ENCODE measurements around the gene MARVELD2. TPM values are rescaled to one million over a fixed set of nuclear protein-coding genes. Genes with fewer than 3 reads are reported as not detected.
"Not testable (repeated sequence)": the region's sequence is repeated elsewhere in the genome, so short reads cannot be mapped to it uniquely, and the experiment has no call there.

MARVELD2 gene
- total RNA-seq, 1 donor from 2014 or later = 0.52 TPM

DNA sequence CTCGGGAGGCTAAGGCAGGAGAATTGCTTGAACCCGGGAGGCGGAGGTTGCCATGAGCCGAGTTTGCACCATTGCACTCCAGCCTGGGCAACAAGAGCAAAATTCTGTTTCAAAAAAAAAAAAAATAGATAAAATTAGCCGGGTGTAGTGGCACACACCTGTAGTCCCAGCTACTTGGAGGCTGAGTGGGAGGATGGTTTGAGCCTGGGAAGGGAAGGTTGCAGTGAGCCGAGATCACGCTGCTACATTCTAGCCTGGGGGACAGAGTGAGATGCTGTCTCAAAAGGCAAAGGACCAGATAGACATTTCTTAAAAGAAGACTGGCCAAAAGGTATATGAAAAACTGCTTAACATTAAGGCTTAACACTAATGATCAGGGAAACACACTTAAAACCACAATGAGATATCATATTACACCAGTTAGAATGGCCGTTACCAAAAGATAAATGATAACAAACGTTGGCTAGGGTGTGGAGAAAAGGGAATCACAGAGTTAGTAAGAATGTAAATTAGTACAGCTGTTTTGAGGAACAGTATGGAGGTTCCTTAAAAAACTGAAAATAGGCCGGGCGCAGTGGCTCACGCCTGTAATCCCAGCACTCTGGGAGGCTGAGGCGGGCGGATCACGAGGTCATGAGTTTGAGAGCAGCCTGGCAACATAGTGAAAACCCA, 10.1 kb upstream of the MARVELD2 start:
- H3K36me3 ChIP-seq (ENCODE audit: control insufficient read depth in 3 of 3, insufficient read depth in 3 of 3, low read length in 3 of 3) = peaks cover 14 to 20% (median 18%) of the 10 kb centered on the region in 3 donors
- H3K4me3 ChIP-seq (ENCODE audit: low read length in 3 of 3) = no peak overlapping the region
- H3K9me3 ChIP-seq (ENCODE audit: control insufficient read depth in 3 of 3, low read length in 3 of 3) = no peaks in the 10 kb centered on the region
- no peaks in the 10 kb centered on the region for H3K27me3 ChIP-seq (ENCODE audit: control insufficient read depth in 3 of 3, insufficient read depth in 3 of 3, low read length in 3 of 3)
- no peak overlapping the region for H3K27ac ChIP-seq (ENCODE audit: low read depth, low read length)
- H3K4me1 ChIP-seq (ENCODE audit: control insufficient read depth in 3 of 3, insufficient read depth in 3 of 3, low read length in 3 of 3) = no peaks in the 10 kb centered on the region
- H3K9ac ChIP-seq (ENCODE audit: low read depth in 1 of 3, low read length in 3 of 3) = no peak overlapping the region

DNA sequence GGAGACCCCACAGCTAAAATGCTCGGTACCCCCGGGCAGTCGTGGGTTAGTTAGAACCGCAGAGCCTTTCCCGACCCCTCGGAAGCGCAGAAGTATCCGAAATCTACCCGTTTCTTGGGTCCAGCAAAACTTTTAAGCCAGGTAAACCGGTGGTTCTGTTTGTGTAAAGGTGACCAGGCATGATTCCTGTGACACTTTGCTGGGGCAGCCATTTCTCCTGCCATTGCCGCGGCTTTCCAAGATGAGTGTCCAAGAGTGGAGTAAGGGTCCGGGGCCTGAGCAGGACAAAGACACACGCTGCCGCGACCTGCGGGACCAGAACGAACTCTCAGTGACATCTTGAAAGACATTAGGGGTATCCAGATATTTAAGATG, 655 bp downstream of the MARVELD2 start:
- Histone ChIP-seq H3K9ac (ENCODE audit: low read depth in 1 of 3, low read length in 3 of 3) (no peak overlapping the region), H3K27me3 (ENCODE audit: control insufficient read depth in 3 of 3, insufficient read depth in 3 of 3, low read length in 3 of 3) (no peaks in the 10 kb centered on the region), H3K36me3 (ENCODE audit: control insufficient read depth in 3 of 3, insufficient read depth in 3 of 3, low read length in 3 of 3) (peaks cover 0 to 15% (median 9%) of the 10 kb centered on the region in 3 donors), H3K27ac (ENCODE audit: low read depth, low read length) (no peak overlapping the region), H3K9me3 (ENCODE audit: control insufficient read depth in 3 of 3, low read length in 3 of 3) (no peaks in the 10 kb centered on the region), H3K4me1 (ENCODE audit: control insufficient read depth in 3 of 3, insufficient read depth in 3 of 3, low read length in 3 of 3) (no peaks in the 10 kb centered on the region), H3K4me3 (ENCODE audit: low read length in 3 of 3) (no peak overlapping the region)

DNA sequence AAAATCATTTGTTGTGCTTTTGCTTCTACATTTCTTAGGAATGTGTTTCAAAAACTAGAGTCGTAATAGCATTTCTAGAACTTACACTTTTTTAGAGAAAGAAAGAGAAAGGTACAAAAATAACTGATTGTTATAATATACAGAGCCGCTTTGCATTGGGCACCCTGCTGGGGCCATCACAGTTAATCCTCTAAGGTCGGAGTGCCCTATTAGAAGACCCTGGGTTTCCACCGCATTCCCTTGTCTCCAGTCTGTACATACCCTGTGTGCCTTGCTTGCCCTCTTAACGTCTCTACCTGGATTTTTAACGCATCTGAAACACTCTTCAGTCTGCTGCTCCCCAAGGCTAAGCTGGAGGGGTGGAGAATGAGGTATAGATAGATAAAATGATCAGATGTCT, 1.3 kb downstream of the MARVELD2 start:
- H3K36me3 ChIP-seq (ENCODE audit: control insufficient read depth in 3 of 3, insufficient read depth in 3 of 3, low read length in 3 of 3) = peaks cover 0 to 14% (median 9%) of the 10 kb centered on the region in 3 donors
- no peak overlapping the region for H3K27ac ChIP-seq (ENCODE audit: low read depth, low read length)
- no peak overlapping the region for H3K4me3 ChIP-seq (ENCODE audit: low read length in 3 of 3)
- H3K27me3 ChIP-seq (ENCODE audit: control insufficient read depth in 3 of 3, insufficient read depth in 3 of 3, low read length in 3 of 3) = no peaks in the 10 kb centered on the region
- H3K9ac ChIP-seq (ENCODE audit: low read depth in 1 of 3, low read length in 3 of 3) = no peak overlapping the region
- H3K9me3 ChIP-seq (ENCODE audit: control insufficient read depth in 3 of 3, low read length in 3 of 3) = no peaks in the 10 kb centered on the region
- no peaks in the 10 kb centered on the region for H3K4me1 ChIP-seq (ENCODE audit: control insufficient read depth in 3 of 3, insufficient read depth in 3 of 3, low read length in 3 of 3)

DNA sequence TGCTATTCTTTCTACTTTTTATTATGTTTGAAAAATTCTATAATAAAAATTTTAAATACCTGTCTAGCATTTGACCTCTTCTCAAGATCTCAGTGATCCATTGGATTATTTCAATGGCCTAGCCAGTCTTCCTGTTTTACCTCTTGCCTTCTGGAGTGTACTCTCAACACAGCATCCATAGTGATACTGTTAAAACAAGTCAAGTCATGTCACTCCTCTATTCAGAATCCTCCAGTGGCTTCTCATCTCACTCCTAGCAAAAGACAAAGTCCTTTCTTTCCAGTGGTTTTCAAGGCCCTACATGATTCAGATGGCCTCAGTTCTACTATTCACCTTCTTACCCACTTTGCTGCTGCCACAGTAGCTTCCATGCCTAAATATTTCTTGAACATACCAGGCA, 1.8 kb downstream of the MARVELD2 start:
- H3K9me3 ChIP-seq (ENCODE audit: control insufficient read depth in 3 of 3, low read length in 3 of 3) = no peaks in the 10 kb centered on the region
- peaks cover 0 to 9% (median 4%) of the 10 kb centered on the region in 3 donors for H3K36me3 ChIP-seq (ENCODE audit: control insufficient read depth in 3 of 3, insufficient read depth in 3 of 3, low read length in 3 of 3)
- no peaks in the 10 kb centered on the region for H3K4me1 ChIP-seq (ENCODE audit: control insufficient read depth in 3 of 3, insufficient read depth in 3 of 3, low read length in 3 of 3)
- H3K4me3 ChIP-seq (ENCODE audit: low read length in 3 of 3) = no peak overlapping the region
- H3K27ac ChIP-seq (ENCODE audit: low read depth, low read length) = no peak overlapping the region
- H3K9ac ChIP-seq (ENCODE audit: low read depth in 1 of 3, low read length in 3 of 3) = no peak overlapping the region
- H3K27me3 ChIP-seq (ENCODE audit: control insufficient read depth in 3 of 3, insufficient read depth in 3 of 3, low read length in 3 of 3) = no peaks in the 10 kb centered on the region

DNA sequence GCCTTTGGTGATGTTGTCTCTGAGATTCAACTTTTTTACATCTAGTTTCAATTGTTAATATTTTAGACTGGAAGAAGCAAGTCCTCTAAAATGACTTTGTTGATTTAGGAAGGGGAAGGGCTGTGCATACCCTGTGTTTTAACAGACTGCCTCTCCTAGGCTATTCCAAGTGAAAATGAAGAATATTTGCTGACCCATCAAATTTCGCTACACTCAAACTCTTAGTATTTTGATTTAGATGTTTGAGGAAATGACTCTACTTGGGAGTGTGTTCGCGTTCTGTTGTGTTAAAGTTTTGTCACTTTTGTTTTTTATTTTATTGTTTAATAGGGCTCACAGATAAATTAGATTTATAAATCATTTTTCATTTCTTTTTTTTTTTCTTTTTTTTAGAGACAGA, 3.6 kb downstream of the MARVELD2 start:
- no peak overlapping the region for H3K4me3 ChIP-seq (ENCODE audit: low read length in 3 of 3)
- H3K27me3 ChIP-seq (ENCODE audit: control insufficient read depth in 3 of 3, insufficient read depth in 3 of 3, low read length in 3 of 3) = no peaks in the 10 kb centered on the region
- H3K9me3 ChIP-seq (ENCODE audit: control insufficient read depth in 3 of 3, low read length in 3 of 3) = no peaks in the 10 kb centered on the region
- H3K27ac ChIP-seq (ENCODE audit: low read depth, low read length) = no peak overlapping the region
- no peak overlapping the region for H3K9ac ChIP-seq (ENCODE audit: low read depth in 1 of 3, low read length in 3 of 3)
- peaks cover 0 to 8% (median 0%) of the 10 kb centered on the region in 3 donors for H3K36me3 ChIP-seq (ENCODE audit: control insufficient read depth in 3 of 3, insufficient read depth in 3 of 3, low read length in 3 of 3)
- H3K4me1 ChIP-seq (ENCODE audit: control insufficient read depth in 3 of 3, insufficient read depth in 3 of 3, low read length in 3 of 3) = no peaks in the 10 kb centered on the region

DNA sequence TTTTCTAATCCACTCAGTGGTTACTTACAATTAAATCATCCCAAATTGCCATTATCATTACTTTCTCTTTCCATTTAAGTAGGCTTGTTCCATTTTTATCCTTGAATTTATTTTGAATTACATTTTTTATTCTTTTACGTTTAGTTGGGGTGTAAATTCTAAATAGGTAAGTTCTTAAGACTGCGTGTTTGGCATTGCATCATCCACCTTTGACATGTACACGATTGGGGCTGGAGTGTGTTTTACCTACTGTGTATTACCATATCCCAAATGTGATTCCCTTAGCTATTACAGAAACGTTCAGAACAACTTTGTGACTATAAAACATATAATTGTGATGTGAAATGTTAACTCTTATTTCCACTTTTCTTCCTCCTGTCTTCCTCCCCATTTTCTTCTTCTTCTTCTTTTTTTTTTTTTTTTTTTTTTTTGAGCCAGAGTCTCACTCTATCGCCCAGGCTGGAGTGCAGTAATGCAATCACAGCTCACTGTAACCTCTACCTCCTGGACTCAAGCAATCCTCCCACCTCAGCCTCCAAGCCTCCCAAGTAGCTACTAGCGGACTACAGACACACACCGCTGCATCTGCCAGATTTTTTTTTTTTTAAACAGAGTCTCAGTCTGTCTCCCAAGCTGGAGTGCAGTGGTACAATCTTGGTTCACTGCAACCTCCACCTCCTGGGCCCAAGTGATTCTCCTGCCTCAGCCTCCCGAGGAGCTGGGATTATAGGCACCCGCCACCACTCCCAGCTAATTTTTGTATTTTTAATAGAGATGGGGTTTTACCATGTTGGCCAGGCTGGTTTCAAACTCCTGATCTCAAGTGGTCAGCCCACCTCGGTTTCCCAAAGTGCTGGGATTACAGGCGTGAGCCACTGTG, 16.7 kb downstream of the MARVELD2 start:
- Histone ChIP-seq H3K27ac (ENCODE audit: low read depth, low read length) (no peak overlapping the region), H3K36me3 (ENCODE audit: control insufficient read depth in 3 of 3, insufficient read depth in 3 of 3, low read length in 3 of 3) (no peaks in the 10 kb centered on the region), H3K27me3 (ENCODE audit: control insufficient read depth in 3 of 3, insufficient read depth in 3 of 3, low read length in 3 of 3) (no peaks in the 10 kb centered on the region), H3K9ac (ENCODE audit: low read depth in 1 of 3, low read length in 3 of 3) (no peak overlapping the region), H3K4me1 (ENCODE audit: control insufficient read depth in 3 of 3, insufficient read depth in 3 of 3, low read length in 3 of 3) (no peaks in the 10 kb centered on the region), H3K4me3 (ENCODE audit: low read length in 3 of 3) (no peak overlapping the region), H3K9me3 (ENCODE audit: control insufficient read depth in 3 of 3, low read length in 3 of 3) (no peaks in the 10 kb centered on the region)

DNA sequence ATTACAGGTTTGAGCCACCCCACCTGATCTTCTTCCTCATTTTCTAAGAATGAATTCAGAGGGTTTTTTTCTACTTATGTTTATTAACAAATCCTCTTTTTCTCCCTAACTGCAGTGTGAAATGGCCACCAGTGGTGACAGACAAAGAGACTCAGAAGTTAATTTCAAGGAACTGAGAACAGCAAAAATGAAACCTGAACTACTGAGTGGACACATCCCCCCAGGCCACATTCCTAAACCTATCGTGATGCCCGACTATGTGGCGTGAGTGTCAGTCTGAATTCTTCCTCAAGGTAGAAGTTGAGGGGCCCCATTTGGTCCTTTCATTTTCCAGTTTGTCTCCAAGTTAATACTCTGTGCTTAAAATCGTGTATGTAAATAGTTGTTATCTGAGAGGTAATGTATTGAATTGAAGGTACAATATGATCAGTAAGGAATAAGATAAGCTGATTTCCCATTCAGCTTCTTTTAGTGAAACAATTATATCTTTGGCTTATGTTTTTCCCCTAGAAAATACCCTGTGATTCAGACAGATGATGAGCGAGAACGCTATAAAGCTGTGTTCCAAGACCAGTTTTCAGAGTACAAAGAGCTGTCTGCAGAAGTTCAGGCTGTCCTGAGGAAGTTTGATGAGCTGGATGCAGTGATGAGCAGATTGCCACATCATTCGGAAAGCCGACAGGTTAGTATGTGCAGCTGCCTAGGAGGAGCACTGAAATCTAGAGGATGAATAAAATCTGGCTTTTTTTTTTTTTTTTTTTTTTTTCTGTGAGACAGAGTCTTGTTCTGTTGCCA, 17.7 kb downstream of the MARVELD2 start:
- H3K9me3 ChIP-seq (ENCODE audit: control insufficient read depth in 3 of 3, low read length in 3 of 3) = no peaks in the 10 kb centered on the region
- no peaks in the 10 kb centered on the region for H3K27me3 ChIP-seq (ENCODE audit: control insufficient read depth in 3 of 3, insufficient read depth in 3 of 3, low read length in 3 of 3)
- no peaks in the 10 kb centered on the region for H3K4me1 ChIP-seq (ENCODE audit: control insufficient read depth in 3 of 3, insufficient read depth in 3 of 3, low read length in 3 of 3)
- no peak overlapping the region for H3K27ac ChIP-seq (ENCODE audit: low read depth, low read length)
- no peak overlapping the region for H3K4me3 ChIP-seq (ENCODE audit: low read length in 3 of 3)
- no peak overlapping the region for H3K9ac ChIP-seq (ENCODE audit: low read depth in 1 of 3, low read length in 3 of 3)
- no peaks in the 10 kb centered on the region for H3K36me3 ChIP-seq (ENCODE audit: control insufficient read depth in 3 of 3, insufficient read depth in 3 of 3, low read length in 3 of 3)

DNA sequence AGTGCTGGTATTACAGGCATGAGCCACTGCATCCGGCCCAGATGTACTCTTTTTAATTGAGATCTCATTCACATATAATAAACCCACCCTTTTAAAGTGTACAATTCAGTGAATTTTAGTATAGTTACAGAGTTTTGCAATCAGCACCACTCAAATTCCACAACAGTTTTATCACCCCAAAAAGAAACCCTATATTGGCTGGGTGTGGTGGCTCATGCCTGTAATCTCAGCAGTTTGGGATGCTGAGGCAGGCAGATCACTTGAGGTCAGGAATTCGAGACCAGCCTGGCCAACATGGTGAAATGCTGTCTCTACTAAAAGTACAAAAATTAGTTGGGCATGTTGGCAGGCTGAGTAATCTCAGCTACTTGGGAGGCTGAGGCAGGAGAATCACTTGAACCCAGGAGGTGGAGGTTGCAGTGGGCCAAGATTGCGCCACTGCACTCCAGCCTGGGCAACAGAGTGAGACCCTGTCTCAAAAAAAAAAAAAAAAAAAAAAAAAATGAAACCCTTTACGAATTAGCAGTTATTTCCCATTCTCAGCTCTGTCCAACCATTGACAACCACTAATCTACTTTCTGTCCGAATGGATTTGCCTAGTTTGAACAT, 20.5 kb downstream of the MARVELD2 start:
- H3K4me1 ChIP-seq (ENCODE audit: control insufficient read depth in 3 of 3, insufficient read depth in 3 of 3, low read length in 3 of 3); H3K4me3 ChIP-seq (ENCODE audit: low read length in 3 of 3); H3K9ac ChIP-seq (ENCODE audit: low read depth in 1 of 3, low read length in 3 of 3); H3K9me3 ChIP-seq (ENCODE audit: control insufficient read depth in 3 of 3, low read length in 3 of 3); H3K36me3 ChIP-seq (ENCODE audit: control insufficient read depth in 3 of 3, insufficient read depth in 3 of 3, low read length in 3 of 3); H3K27me3 ChIP-seq (ENCODE audit: control insufficient read depth in 3 of 3, insufficient read depth in 3 of 3, low read length in 3 of 3); H3K27ac ChIP-seq (ENCODE audit: low read depth, low read length): not testable (repeated sequence)

DNA sequence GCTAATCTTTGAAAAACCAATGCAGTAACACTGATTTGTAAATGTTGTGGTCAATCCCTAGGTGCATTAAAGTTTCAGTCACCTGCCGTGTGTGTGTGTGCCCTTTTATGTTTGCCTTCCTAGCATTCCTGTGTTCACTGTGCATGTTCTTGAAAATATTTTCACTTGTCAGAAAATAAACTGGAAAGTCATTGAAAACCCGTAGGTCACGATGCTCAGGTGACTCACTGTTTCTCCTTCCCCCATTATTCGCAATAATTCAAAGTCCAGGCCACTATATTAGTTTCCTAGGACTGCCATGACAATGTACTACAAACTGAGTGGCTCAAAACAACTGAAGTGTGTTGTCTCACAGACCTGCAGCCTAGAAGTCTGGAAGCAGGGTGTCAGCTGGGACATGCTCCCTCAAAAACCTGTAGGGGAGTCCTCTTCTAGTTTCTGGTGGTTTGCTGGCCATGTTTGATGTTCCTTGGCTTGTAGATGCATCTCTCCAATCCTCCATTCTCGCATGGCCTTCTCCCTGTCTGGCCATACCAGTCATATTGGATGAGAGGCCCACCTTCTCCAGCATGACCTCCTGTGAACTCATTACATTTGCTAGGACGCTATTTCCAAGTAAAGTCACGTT, 29.3 kb downstream of the MARVELD2 start:
- Histone ChIP-seq H3K27me3 (ENCODE audit: control insufficient read depth in 3 of 3, insufficient read depth in 3 of 3, low read length in 3 of 3) (no peaks in the 10 kb centered on the region), H3K36me3 (ENCODE audit: control insufficient read depth in 3 of 3, insufficient read depth in 3 of 3, low read length in 3 of 3) (no peaks in the 10 kb centered on the region)

More for the DNA sequence above, 29.3 kb downstream of the MARVELD2 start:
- Histone ChIP-seq H3K9ac (ENCODE audit: low read depth in 1 of 3, low read length in 3 of 3) (no peak overlapping the region), H3K4me3 (ENCODE audit: low read length in 3 of 3) (no peak overlapping the region), H3K4me1 (ENCODE audit: control insufficient read depth in 3 of 3, insufficient read depth in 3 of 3, low read length in 3 of 3) (no peaks in the 10 kb centered on the region), H3K27ac (ENCODE audit: low read depth, low read length) (no peak overlapping the region), H3K9me3 (ENCODE audit: control insufficient read depth in 3 of 3, low read length in 3 of 3) (no peaks in the 10 kb centered on the region)
